Measurements from ENCODE around the gene LEFTY1.
A peak's percentile ranks its signal among the peaks of the same experiment; 100 is the strongest.
"Not testable (repeated sequence)": the region's sequence is repeated elsewhere in the genome, so short reads cannot be mapped to it uniquely, and the experiment has no call there.

The LEFTY1 gene

DNA sequence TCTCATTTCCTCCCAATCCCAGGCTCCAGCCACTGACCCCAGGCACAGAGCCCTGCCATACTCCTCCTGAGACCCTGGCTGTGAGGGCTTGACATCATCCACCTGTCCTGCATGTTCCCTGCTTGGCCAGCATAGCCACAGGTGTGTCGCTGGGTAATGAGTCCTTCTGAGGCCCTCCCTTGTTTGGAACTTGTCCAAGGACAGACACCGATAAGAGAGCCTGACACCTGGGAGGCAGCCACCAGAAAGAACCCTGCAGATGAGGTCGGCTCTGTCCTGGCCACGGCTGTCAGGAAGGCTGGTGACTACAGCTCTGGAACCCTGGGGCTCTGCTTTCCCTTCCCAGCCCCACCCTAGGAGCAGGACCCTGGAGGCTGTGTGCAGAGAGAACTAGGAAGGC lies 41.3 kb downstream of the LEFTY1 start:
- no peak for DNase-seq

DNA sequence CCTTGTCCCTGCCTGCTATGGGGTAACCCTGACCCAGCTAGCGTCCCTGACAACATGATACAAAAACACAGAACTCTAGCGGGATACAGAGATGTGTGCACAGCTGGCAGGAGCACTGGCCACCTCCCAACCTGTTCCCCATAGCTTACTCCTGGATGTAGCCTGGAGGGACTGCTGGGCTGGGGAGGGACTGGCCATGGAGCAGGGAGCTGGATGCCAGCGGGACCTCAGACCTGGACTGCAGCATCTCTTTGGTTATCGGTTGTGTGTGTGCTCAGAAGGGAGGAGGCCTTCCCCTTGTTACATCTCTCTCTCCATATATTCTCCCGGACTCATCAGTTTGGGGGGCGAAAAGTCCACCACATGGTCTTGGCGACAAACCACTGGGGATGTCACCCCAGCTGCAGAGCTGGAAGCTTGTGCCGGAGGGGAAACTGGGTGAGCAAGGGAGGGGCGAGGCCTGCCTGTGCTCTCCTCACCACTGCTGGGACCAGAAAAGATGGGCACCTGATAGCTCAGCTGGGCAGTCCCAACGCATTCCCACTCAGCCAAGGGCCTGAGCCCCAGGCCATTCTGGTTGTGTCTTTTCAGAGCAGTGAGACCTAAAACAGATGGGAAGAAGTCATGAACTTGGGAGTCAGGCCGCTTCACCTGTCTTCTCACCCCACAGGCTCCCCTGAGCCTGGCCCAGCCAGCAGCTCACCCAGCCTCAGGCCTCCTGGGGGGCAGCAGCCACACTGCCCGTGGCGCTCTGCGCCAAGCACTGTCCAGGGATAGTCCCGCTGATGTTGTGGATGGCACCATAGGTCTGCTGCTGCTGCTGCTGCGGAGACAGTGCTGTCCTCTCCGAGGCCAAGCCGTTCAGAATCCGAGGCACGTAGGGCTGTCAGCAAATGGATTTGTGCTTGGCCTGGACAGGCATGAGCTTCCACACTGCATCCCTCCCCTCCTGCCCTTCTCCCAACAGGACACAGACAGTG lies 42.3 kb downstream of the LEFTY1 start:
- no peak for DNase-seq

DNA sequence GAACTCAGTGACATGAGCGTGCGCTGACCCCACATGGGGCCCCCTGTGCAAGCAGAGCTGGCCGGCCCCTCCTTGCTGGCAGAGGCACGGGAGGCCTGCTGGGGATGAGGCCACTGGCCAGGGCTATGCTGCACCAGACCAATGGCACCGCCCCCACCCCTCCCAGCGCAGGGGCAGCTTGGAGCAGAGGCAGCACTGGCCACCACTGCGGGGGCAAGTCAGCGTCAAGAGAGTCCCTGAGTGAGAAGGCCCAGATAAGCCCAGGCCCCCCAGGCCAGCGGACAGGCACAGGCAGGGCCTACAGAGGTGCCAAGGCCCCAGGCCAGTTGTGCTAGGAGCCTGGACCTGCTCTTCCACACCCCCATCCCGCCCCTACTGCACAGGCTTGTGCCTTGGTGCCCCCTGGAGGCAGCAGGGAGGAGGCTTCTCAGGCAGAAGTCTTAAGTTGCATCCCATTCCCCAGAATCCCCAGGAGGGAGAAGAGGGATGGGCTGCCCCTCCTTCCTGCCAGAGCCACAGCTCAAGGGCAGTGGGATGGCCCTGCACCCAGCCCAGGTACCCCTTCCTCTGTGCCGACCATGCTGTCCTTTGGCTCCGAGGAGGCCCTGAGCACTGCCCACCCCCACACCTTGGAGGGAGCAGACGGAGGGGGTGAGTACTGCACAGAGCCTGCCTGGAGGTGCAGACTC lies 43.2 kb downstream of the LEFTY1 start:
- peak; percentile 75 for DNase-seq

DNA sequence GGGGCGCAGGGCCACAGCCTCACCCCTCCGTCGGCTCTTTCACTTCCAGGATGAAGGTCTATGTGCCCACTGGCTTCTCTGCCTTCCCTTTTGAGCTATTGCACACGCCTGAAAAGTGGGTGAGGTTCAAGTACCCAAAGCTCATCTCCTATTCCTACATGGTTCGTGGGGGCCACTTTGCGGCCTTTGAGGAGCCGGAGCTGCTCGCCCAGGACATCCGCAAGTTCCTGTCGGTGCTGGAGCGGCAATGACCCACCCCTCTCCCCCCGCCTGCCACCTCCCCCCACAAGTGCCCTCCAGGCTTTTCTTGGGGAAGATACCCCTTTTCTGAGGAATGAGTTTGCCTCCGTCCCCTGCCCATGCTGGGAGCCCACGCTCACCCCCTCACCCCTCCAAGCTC lies 43.8 kb downstream of the LEFTY1 start:
- no peak for DNase-seq

DNA sequence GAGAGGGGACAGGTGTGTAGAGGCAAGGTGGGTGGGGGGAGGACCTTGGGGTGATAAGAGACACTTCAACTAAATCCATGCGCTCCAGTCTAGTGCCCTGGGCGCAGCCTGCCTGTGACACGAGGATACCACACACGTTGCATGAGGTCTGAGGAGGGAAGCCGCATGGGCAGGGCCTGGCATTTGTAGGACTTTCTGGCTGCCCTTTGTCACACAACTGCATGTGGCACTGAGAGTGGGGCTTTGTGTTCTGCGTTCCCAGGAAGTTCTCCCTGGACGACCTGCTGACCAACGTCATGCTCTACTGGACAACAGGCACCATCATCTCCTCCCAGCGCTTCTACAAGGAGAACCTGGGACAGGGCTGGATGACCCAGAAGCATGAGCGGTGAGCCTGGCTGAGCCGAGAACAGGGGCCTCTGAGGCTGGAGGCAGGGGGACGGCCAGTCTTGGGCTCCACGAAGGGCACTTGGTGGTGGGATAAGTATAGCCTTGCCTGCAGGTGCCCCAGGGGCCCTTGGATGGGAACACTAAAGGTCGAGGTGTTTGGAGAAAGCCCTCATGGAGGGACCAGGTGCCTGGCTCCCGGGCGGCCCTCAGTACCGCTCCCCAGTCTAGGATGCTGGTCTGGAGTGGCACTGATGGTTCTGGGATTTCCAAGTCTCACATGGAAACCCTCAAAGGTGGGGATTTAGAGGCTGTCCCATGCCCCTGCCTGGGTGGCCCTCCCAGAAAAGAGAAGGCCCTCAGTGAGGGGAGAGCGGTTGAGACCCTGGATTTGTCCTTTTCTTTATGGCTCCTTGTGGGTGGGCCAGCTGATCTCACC lies 44.5 kb downstream of the LEFTY1 start:
- DNase-seq: no peak

DNA sequence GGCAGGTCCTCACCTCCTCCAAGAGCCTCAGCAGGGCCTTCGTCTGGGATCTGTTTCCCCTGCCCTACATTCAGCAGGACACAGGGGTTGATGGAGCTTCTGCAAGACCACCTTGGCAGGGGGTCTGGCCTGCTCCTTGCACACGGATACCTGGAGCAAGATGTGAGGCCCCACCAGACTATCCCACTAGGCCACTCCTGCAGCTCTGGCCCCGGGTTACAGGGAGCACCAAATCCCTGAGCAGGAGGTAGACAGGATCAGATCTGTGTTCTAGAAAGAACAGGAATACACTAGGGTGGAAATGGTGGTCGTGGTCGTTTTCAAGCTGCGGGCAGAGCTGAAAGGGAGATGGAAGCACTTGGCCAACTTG lies 45.5 kb downstream of the LEFTY1 start:
- DNase-seq: no peak

DNA sequence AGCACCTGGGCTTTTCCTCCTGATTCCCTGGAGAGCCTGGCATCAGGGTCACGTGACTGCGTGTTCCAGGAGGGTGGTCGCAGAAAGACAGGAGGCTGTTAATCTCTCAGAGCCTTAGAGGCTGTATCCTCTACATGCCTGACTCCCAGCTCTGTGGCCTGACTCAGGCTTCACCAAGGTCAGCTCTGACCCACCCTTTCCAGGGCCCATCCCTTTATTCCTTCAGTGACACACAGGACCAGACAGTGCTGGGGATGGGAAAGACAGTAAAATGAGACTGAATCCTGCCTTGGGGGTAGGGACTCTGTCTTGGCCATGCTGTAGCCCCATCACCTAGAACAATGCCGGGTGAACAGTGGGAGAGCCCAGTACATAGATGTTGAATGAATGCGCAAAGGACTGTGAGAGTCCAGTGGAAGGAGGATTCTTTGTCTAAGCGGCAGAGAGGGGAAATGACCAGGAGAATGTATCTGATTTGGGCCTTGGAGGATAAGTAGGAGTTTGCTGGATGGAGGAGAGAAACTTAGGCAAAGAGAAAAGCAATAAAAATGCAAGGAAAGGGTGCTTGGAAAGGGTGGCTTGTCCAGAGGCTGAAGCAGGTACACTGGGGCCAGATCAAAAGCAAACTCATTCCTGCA lies 46.0 kb downstream of the LEFTY1 start:
- DNase-seq: no peak

DNA sequence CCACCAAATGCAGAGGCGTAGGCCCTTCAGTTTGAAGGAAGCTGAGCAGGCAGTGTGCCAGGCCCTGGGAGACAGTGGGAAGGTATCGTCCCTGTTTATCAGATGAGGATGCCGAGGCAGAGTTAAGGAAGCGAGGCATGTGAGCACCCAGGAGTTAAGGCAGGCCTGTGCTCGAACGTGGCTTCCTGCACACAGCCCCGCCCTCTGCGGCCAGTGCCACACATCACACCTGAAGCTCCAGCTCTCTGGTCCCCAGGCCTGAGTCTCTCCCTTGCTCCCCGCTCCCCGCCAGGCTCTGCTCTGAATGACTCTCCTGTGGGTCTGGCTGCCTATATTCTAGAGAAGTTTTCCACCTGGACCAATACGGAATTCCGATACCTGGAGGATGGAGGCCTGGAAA lies 46.9 kb downstream of the LEFTY1 start:
- no peak for DNase-seq

DNA sequence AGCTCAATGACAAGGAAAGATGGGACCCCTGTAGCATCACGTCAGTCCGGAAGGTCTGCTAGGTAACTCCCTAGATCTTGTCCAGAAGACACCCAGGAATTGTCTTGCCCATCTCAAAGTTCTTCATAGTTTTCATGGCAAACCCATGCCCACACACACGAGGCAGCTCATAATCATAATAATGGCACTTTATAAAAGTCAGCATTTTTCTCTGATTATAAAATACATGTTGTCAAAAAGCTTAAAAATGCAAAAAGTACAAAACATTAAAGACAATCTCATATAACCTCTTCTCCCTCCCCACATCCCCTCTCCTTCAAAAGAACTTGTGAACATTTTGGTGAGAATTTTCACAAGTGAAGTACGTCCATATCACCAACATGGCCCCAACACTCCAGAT lies 48.2 kb downstream of the LEFTY1 start:
- DNase-seq: no peak

DNA sequence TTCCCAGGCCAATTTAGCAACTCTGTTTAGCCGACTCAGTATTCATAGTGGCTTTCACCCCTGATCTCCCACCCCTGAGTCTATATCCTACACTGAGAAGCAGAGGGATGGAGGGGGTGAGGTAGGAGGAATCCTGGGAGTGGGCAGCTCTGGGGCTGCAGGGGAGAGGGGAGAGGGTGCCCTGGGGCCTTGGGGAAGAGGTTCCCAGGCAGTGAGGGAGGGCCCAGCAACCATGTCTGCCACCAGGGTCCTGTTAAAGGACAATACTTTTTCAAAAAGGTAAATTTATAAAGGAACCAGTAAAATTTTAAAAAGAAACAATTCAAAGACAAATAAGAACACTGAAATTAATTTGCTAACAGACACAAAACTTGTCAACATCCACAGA lies 48.7 kb downstream of the LEFTY1 start:
- DNase-seq: no peak

DNA sequence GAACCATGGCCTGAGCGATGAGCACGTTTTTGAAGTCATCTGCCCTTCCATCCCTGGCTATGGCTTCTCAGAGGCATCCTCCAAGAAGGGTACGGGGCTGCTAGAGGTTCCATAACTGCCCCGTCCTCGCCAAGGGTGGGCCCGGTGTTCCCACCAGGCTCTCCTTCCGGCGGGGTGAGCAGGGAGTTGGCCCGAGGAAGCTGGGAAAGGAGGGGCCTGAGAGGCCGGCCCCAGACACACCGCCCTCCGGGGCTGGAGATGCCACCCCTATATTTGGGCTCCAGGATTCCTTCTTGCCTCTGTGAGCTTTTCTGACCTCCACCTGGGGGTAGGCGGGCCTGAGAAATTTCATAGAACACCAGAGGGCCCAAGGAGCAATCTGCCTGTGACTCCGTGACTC lies 50.2 kb downstream of the LEFTY1 start:
- DNase-seq: no peak

DNA sequence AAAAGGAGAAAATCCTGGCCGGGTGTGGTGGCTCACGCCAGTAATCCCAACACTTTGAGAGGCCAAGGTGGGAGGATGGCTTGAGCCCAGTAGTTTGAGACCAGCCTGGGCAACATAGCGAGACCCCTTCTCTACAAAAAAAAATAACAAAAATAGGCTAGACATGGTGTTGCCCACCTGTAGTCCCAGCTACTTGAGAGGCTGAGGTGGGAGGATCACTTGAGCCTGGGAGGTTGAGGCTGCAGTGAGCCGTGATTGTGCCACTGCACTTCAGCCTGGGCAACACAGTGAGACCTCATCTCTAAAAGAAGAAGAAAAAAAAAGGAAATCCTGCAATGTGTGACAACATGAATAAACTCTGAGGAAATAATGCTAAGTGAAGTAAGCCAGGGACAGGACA lies 52.6 kb downstream of the LEFTY1 start:
- not testable (repeated sequence) for DNase-seq

All from activated effector memory CD4-positive, alpha-beta T cell treated with anti-CD3 and anti-CD28 coated beads, Interleukin-2, amount 50 U/mL, for 16 hours (primary cell).